ENCODE results near the gene ANGPTL8. TPM values are rescaled to one million over a fixed set of nuclear protein-coding genes. Genes with fewer than 3 reads are reported as not detected.
A peak's percentile ranks its signal among the peaks of the same experiment; 100 is the strongest.

ANGPTL8 gene
- polyA plus RNA-seq, 6 donors from 2014 or later = not detected

GRCh38 chr19:11261971-11262839, 22.8 kb downstream of the ANGPTL8 start, which contains the start of gene DOCK6:
Gene DOCK6 (minus strand): TSS chr19:11262524. CDS start chr19:11262440, 84 bp downstream.
- Mint-ChIP-seq H3K27me3 (peaks cover 8 to 58% (median 25%) of the 10 kb centered on the region in 3 donors), H3K9me3 (peaks cover 0 to 3% (median 0%) of the 10 kb centered on the region in 7 donors), H3K4me1 (peaks cover 0 to 13% (median 4%) of the 10 kb centered on the region in 3 donors), H3K4me3 (peak within 1 kb of the TSS; percentile 76 to 94 (median 84)), H3K36me3 (no peaks in the 10 kb centered on the region), H3K27ac (peak within 1 kb of the TSS in 3 of 6 donors; percentile 12 to 39 (median 14))
- peak; percentile 8 for DNase-seq
- peak; percentile 63 to 65 for ATAC-seq (ENCODE audit: low read depth in 2 of 2)

DNA sequence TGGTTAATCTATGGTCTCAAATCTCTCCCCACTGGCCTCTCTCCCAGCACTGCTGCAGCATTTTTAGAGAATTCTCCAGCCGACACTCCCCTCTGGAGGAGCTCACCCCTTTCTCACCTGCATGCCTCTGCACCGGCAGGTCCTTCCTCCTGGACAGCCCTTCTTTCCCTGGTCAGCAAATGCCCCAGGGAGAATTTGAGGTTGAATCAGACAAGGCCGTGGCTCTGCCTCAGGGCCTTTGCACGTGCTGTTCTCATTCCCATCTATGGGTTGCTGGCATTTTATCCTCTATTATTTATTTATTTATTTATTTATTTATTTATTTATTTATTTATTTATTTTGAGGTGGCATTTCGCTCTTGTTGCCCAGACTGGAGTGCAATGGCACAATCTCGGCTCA, 24.3 kb downstream of the ANGPTL8 start:
- H3K36me3 Mint-ChIP-seq = no peaks in the 10 kb centered on the region
- H3K9me3 Mint-ChIP-seq = peaks cover 0 to 3% (median 0%) of the 10 kb centered on the region in 7 donors

DNA sequence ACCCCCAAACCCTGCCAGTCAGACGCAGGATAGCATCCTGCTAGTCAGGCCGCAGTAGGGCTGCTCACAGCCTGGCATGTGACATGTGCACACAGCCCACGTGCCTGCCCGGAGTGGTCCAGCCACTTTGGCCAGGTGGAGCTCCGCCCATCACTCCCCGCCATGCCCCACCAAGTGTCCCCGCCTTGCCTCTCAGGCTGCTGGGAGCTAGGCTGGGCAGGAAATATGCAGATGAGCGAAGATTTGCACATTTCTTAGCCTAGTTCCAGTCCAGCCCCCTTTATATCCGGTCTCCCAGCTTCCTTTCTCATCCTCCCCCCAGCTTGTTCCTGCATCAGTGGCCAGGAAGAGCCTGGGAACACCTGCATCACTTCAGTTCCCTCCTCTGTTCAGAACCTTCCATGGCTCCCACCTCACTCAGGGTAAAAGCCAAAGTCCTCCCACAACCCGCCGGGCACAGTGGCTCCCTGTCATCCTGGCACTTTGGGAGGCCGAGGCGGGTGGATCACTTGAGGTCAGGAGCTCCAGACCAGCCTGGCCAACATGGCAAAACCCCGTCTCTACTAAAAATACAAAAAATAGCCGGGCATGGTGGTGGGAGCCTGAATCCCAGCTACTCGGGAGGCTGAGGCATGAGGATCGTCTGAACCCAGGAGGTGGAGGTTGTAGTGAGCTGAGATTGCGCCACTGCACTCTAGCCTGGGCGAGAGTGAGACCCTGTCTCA, 25.2 kb downstream of the ANGPTL8 start:
- peak overlapping the region in 6 of 8 donors; percentile 36 to 83 (median 63) for H3K4me3 Mint-ChIP-seq
- no peak for DNase-seq
- peak overlapping the region in 1 of 6 donors; percentile 94 for H3K27ac Mint-ChIP-seq
- peaks cover 12 to 67% (median 43%) of the 10 kb centered on the region in 3 donors for H3K27me3 Mint-ChIP-seq
- peaks cover 0 to 3% (median 0%) of the 10 kb centered on the region in 7 donors for H3K9me3 Mint-ChIP-seq
- no peaks in the 10 kb centered on the region for H3K36me3 Mint-ChIP-seq
- H3K4me1 Mint-ChIP-seq = peaks cover 0 to 15% (median 4%) of the 10 kb centered on the region in 3 donors
- no peak for ATAC-seq (ENCODE audit: low read depth in 2 of 2)

More for the DNA sequence above, 24.3 kb downstream of the ANGPTL8 start:
- no peak for ATAC-seq (ENCODE audit: low read depth in 2 of 2)
- no peak for DNase-seq
- Mint-ChIP-seq H3K27me3 (peaks cover 8 to 66% (median 40%) of the 10 kb centered on the region in 3 donors), H3K27ac (no peak overlapping the region), H3K4me1 (peaks cover 0 to 14% (median 4%) of the 10 kb centered on the region in 3 donors), H3K4me3 (peak overlapping the region in 4 of 8 donors; percentile 76 to 84 (median 80))

- Mint-ChIP-seq H3K9me3 (peaks cover 0 to 3% (median 0%) of the 10 kb centered on the region in 7 donors), H3K4me1 (peaks cover 0 to 15% (median 4%) of the 10 kb centered on the region in 3 donors), H3K4me3 (peak overlapping the region in 6 of 8 donors; percentile 32 to 83 (median 46)), H3K27ac (peak overlapping the region in 2 of 6 donors; percentile 25 to 75), H3K36me3 (no peaks in the 10 kb centered on the region), H3K27me3 (peaks cover 12 to 72% (median 43%) of the 10 kb centered on the region in 3 donors)
- ATAC-seq (ENCODE audit: low read depth in 2 of 2) (no peak), DNase-seq (no peak)
Measured at GRCh38 chr19:11265177-11265784, 25.9 kb downstream of the ANGPTL8 start.

DNA sequence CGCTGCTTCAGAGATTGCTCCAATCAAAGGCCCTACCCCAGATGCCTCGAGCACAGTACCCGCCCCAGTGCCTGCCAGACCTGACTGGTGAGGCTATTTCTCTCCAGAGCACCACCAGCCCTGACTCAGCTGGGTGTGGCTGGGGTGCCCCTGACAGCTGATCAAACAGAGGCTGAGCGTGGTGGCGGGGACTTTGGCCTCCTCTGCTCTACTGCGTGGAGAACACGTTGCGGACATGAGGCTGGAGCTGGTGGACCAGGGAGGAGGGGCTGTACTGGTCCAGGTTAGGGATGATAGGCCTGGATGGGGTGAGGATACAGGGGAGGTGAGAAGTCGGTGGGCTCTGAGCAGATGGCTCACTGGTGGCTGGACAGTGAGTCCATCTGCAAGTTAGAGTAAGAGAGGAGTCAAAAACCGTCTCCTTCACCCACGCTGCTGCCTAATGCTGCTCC, 26.4 kb downstream of the ANGPTL8 start:
- peak overlapping the region in 2 of 8 donors; percentile 48 to 72 for H3K4me3 Mint-ChIP-seq
- no peak for DNase-seq
- peaks cover 12 to 71% (median 43%) of the 10 kb centered on the region in 3 donors for H3K27me3 Mint-ChIP-seq
- H3K4me1 Mint-ChIP-seq = peaks cover 0 to 14% (median 4%) of the 10 kb centered on the region in 3 donors
- peaks cover 0 to 3% (median 0%) of the 10 kb centered on the region in 7 donors for H3K9me3 Mint-ChIP-seq
- peak overlapping the region in 1 of 6 donors; percentile 72 for H3K27ac Mint-ChIP-seq
- ATAC-seq (ENCODE audit: low read depth in 2 of 2) = no peak
- H3K36me3 Mint-ChIP-seq = no peaks in the 10 kb centered on the region

- Mint-ChIP-seq H3K27ac (peak overlapping the region in 2 of 6 donors; percentile 38 to 44), H3K4me3 (peak overlapping the region in 1 of 8 donors; percentile 35)
Measured at GRCh38 chr19:11267316-11268085, 28.1 kb downstream of the ANGPTL8 start.

DNA sequence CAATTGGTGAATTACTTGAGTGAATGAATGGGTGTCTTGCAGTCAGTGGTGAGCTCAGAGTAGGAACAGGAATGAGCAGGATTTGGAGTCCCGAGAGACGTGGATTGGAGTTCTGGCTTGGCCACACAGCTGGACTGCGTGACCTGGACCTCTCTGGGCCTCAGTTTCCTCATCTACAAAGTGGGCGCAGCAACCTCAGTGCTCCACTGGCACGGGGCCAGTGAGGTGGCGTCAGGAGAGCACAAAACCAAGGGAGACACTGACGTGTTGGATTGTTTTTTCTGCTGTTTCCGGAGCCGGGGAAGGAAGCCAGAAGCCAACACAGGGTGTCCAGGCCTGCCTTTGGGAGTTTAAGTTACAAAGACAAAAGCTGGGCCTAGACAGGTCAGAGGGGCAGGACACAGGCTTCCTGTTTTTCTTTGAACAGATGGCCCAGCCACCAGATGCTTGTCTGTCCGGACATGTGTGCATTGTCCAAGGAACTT, 29.4 kb downstream of the ANGPTL8 start:
- ATAC-seq (ENCODE audit: low read depth in 2 of 2) (no peak), DNase-seq (no peak)
- Mint-ChIP-seq H3K27ac (no peak overlapping the region), H3K9me3 (no peaks in the 10 kb centered on the region), H3K36me3 (no peaks in the 10 kb centered on the region), H3K4me3 (no peak overlapping the region), H3K27me3 (peaks cover 9 to 55% (median 49%) of the 10 kb centered on the region in 3 donors), H3K4me1 (peaks cover 0 to 4% (median 2%) of the 10 kb centered on the region in 3 donors)

More at GRCh38 chr19:11267316-11268085, 28.1 kb downstream of the ANGPTL8 start:
- H3K9me3 Mint-ChIP-seq = no peaks in the 10 kb centered on the region
- H3K27me3 Mint-ChIP-seq = peaks cover 9 to 60% (median 43%) of the 10 kb centered on the region in 3 donors
- ATAC-seq (ENCODE audit: low read depth in 2 of 2) = no peak
- peaks cover 0 to 7% (median 4%) of the 10 kb centered on the region in 3 donors for H3K4me1 Mint-ChIP-seq
- no peak for DNase-seq
- H3K36me3 Mint-ChIP-seq = no peaks in the 10 kb centered on the region

GRCh38 chr19:11269408-11269807, 30.0 kb downstream of the ANGPTL8 start:
- Mint-ChIP-seq H3K4me1 (peaks cover 0 to 4% (median 2%) of the 10 kb centered on the region in 3 donors), H3K9me3 (no peaks in the 10 kb centered on the region), H3K36me3 (no peaks in the 10 kb centered on the region), H3K27ac (peak overlapping the region in 2 of 6 donors; percentile 6 to 22), H3K4me3 (no peak overlapping the region), H3K27me3 (peaks cover 6 to 54% (median 48%) of the 10 kb centered on the region in 3 donors)
- no peak for DNase-seq
- ATAC-seq (ENCODE audit: low read depth in 2 of 2) = no peak

DNA sequence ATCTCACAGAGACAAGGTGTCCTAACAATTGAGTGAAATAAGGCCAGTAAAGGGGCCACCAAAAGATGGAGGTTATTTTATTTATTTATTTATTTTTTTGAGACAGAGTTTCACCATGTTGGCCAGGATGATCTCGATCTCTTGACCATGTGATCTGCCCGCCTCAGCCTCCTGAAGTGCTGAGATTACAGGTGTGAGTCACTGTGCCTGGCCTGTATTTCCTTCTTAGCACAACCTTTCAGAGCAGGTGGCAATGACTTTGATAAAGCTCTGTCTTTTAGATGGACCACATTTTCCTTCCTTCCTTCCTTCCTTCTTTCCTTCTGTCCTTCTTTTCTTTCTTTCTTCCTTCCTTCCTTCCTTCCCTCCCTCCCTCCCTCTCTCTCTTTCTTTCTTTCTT, 33.9 kb downstream of the ANGPTL8 start:
- Mint-ChIP-seq H3K27me3 (peaks cover 18 to 41% (median 35%) of the 10 kb centered on the region in 3 donors), H3K9me3 (peaks cover 0 to 10% (median 3%) of the 10 kb centered on the region in 7 donors), H3K4me1 (peaks cover 0 to 2% (median 0%) of the 10 kb centered on the region in 3 donors), H3K4me3 (no peak overlapping the region), H3K36me3 (no peaks in the 10 kb centered on the region), H3K27ac (no peak overlapping the region)
- ATAC-seq (ENCODE audit: low read depth in 2 of 2) = no peak
- DNase-seq = no peak

GRCh38 chr19:11273989-11274388, 34.6 kb downstream of the ANGPTL8 start:
- Mint-ChIP-seq H3K27me3 (peaks cover 18 to 38% (median 30%) of the 10 kb centered on the region in 3 donors), H3K36me3 (no peaks in the 10 kb centered on the region)

DNA sequence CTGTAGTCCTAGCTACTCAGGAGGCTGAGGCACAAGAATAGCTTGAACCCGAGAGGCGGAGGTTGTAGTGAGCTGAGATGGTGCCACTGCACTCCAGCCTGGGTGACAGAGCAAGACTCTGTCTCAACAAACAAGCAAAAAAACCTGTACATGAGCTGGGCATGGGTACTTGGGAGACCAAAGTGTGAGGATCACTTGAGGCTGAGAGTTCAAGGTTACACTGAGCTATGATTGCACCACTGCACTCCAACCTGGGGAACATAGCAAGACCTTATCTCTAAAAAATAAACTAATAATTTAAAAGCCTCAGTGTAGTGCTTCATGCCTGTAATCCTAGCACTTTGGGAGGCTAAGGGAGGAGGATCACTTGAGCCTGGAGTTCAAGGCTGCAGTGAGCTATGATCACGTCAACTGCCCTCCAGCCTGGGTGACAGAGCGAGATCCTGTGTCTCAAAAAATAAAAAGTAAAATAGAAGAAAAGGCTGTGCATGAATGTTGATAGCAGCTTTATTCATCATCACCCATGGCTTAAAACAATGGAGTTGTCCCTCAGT, 35.2 kb downstream of the ANGPTL8 start:
- Mint-ChIP-seq H3K27ac (peak overlapping the region in 1 of 6 donors; percentile 30), H3K27me3 (peaks cover 17 to 41% (median 29%) of the 10 kb centered on the region in 3 donors), H3K36me3 (peaks cover 0 to 3% of the 10 kb centered on the region in 2 donors), H3K4me3 (no peak overlapping the region), H3K9me3 (peaks cover 2 to 16% (median 6%) of the 10 kb centered on the region in 7 donors), H3K4me1 (peaks cover 2 to 3% (median 2%) of the 10 kb centered on the region in 3 donors)
- DNase-seq (no peak), ATAC-seq (ENCODE audit: low read depth in 2 of 2) (no peak)

More at GRCh38 chr19:11273989-11274388, 34.6 kb downstream of the ANGPTL8 start:
- H3K4me1 Mint-ChIP-seq = no peaks in the 10 kb centered on the region
- H3K9me3 Mint-ChIP-seq = peaks cover 0 to 12% (median 4%) of the 10 kb centered on the region in 7 donors
- ATAC-seq (ENCODE audit: low read depth in 2 of 2) = no peak
- no peak for DNase-seq
- H3K27ac Mint-ChIP-seq = no peak overlapping the region
- H3K4me3 Mint-ChIP-seq = peak overlapping the region in 1 of 8 donors; percentile 20

All from naive B cell (primary cell).